OCI-LY1 (cell line): ENCODE data around the gene ING3.

Experiments used
- H2AFZ ChIP-seq: fragments of 200-600 bp; sonication (generic), shearing (Covaris generic); 2 replicates; pipeline ENCODE4 v1.6.0; 2014; ENCODE audit warnings: antibody characterized with exemption, mild to moderate bottlenecking, low read length
- H3F3A ChIP-seq: fragments of 200-600 bp; sonication (generic), shearing (Covaris generic); 2 replicates; pipeline ENCODE4 v1.6.0; 2014; ENCODE audit warnings: mild to moderate bottlenecking, antibody characterized with exemption, low read length, moderate library complexity; ENCODE audit not compliant: insufficient read depth
- H3K27ac ChIP-seq: fragments of 200-600 bp; sonication (generic); 2 replicates; pipeline ENCODE4 v1.5.1; 2014; ENCODE audit warnings: low read length, mixed run types, mild to moderate bottlenecking, low read depth; ENCODE audit not compliant: poor library complexity, severe bottlenecking
- H3K27me3 ChIP-seq: fragments of 200-600 bp; sonication (generic); 2 replicates; pipeline ENCODE4 v1.6.0; 2014; ENCODE audit warnings: antibody characterized with exemption, mild to moderate bottlenecking, low read length, moderate library complexity; ENCODE audit not compliant: insufficient read depth
- H3K36me3 ChIP-seq: fragments of 200-600 bp; sonication (generic); 2 replicates; pipeline ENCODE4 v1.6.1; 2014; ENCODE audit warnings: mild to moderate bottlenecking, antibody characterized with exemption, low read length, moderate library complexity, mixed read lengths; ENCODE audit not compliant: insufficient read depth
- H3K4me1 ChIP-seq: fragments of 200-600 bp; sonication (generic); 2 replicates; pipeline ENCODE4 v1.5.1; 2014; ENCODE audit warnings: mild to moderate bottlenecking, low read length, moderate library complexity; ENCODE audit not compliant: insufficient read depth, severe bottlenecking
- H3K4me2 ChIP-seq: fragments of 200-600 bp; sonication (generic), shearing (Covaris generic); 2 replicates; pipeline ENCODE4 v1.6.1; 2014; ENCODE audit warnings: low read length
- H3K4me3 ChIP-seq: fragments of 200-600 bp; sonication (generic); 2 replicates; pipeline ENCODE4 v1.5.1; 2014; ENCODE audit warnings: low read length, low read depth, mild to moderate bottlenecking, mixed read lengths; ENCODE audit not compliant: poor library complexity, severe bottlenecking
- H3K79me2 ChIP-seq: fragments of 200-600 bp; shearing (Covaris generic); 2 replicates; pipeline ENCODE4 v1.6.1; 2016; ENCODE audit warnings: mixed run types, low read length, mixed read lengths; ENCODE audit not compliant: insufficient read depth
- H3K9ac ChIP-seq: fragments of 200-600 bp; sonication (generic), shearing (Covaris generic); 2 replicates; pipeline ENCODE4 v1.6.1; 2014; ENCODE audit warnings: mild to moderate bottlenecking, low read length, mixed read lengths
- H3K9me2 ChIP-seq: fragments of 200-600 bp; sonication (generic), shearing (Covaris generic); 2 replicates; pipeline ENCODE4 v1.6.1; 2014; ENCODE audit warnings: low read depth, mild to moderate bottlenecking, low read length, mixed read lengths
- H3K9me3 ChIP-seq: fragments of 200-600 bp; shearing (Covaris generic); 2 replicates; pipeline ENCODE4 v1.6.1; 2014; ENCODE audit warnings: low read length, mixed read lengths
- H4K20me1 ChIP-seq: fragments of 200-600 bp; sonication (generic), shearing (Covaris generic); 2 replicates; pipeline ENCODE4 v1.6.0; 2016; ENCODE audit warnings: mild to moderate bottlenecking, low read length; ENCODE audit not compliant: insufficient read depth
- EZH2 ChIP-seq: fragments of 200-600 bp; sonication (generic), shearing (Covaris generic); IDR thresholded peaks from 2 replicates; pipeline ENCODE4 v1.8.0; 2017; ENCODE audit warnings: borderline replicate concordance, mixed run types, mild to moderate bottlenecking, antibody characterized with exemption, low read length, moderate library complexity, mixed read lengths
- TF ChIP-seq, protein P1 (sequence below): fragments of 200-600 bp; sonication (generic), shearing (Covaris generic); IDR thresholded peaks from 2 replicates; pipeline ENCODE4 v1.5.1; 2017; ENCODE audit warnings: mild to moderate bottlenecking, antibody characterized with exemption, low read length, moderate library complexity, mixed read lengths

ING3 gene

DNA sequence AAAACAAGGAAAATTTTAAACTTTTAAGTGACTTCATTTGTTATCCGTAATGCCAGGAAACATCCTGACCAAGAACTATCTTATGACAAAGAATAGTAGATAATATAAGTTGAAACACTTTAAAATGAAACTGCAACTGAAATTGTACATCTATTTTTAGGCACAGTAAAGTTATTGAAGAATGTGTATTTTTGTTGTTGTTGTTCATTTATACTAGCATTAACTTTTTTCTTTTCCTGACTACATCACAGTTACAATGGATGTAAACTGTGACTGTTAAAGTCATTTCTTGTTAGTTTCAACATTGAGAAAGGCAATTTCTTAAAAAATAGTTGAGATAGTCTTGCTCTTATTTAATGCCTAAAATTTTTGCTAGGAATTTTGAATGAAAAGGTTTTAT lies 40.6 kb downstream of the ING3 start:
- no peaks in the 10 kb centered on the region for H3F3A ChIP-seq
- no peaks in the 10 kb centered on the region for H3K27me3 ChIP-seq
- no peak overlapping the region for H3K4me2 ChIP-seq
- H3K9ac ChIP-seq, result no peak overlapping the region
- H3K9me3 ChIP-seq, result no peaks in the 10 kb centered on the region
- H3K27ac ChIP-seq, result no peak overlapping the region
- TF ChIP-seq EZH2, result no peak
- TF ChIP-seq, protein P1, sequence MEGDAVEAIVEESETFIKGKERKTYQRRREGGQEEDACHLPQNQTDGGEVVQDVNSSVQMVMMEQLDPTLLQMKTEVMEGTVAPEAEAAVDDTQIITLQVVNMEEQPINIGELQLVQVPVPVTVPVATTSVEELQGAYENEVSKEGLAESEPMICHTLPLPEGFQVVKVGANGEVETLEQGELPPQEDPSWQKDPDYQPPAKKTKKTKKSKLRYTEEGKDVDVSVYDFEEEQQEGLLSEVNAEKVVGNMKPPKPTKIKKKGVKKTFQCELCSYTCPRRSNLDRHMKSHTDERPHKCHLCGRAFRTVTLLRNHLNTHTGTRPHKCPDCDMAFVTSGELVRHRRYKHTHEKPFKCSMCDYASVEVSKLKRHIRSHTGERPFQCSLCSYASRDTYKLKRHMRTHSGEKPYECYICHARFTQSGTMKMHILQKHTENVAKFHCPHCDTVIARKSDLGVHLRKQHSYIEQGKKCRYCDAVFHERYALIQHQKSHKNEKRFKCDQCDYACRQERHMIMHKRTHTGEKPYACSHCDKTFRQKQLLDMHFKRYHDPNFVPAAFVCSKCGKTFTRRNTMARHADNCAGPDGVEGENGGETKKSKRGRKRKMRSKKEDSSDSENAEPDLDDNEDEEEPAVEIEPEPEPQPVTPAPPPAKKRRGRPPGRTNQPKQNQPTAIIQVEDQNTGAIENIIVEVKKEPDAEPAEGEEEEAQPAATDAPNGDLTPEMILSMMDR, result no peak
- H3K4me3 ChIP-seq, result no peak overlapping the region
- no peaks in the 10 kb centered on the region for H3K79me2 ChIP-seq
- H3K36me3 ChIP-seq, result no peaks in the 10 kb centered on the region
- H3K4me1 ChIP-seq, result peaks cover 30% of the 10 kb centered on the region
- H2AFZ ChIP-seq, result no peak overlapping the region
- no peaks in the 10 kb centered on the region for H3K9me2 ChIP-seq
- no peaks in the 10 kb centered on the region for H4K20me1 ChIP-seq

GRCh38 chr7:120991581-120991980 lies 41.0 kb downstream of the ING3 start:
- no peaks in the 10 kb centered on the region for H3F3A ChIP-seq
- H3K4me3 ChIP-seq, result no peak overlapping the region
- H3K27me3 ChIP-seq, result no peaks in the 10 kb centered on the region
- no peaks in the 10 kb centered on the region for H4K20me1 ChIP-seq
- no peak overlapping the region for H2AFZ ChIP-seq
- TF ChIP-seq, protein P1, result no peak
- TF ChIP-seq EZH2, result no peak
- no peaks in the 10 kb centered on the region for H3K9me2 ChIP-seq
- H3K79me2 ChIP-seq, result no peaks in the 10 kb centered on the region
- peaks cover 34% of the 10 kb centered on the region for H3K4me1 ChIP-seq
- H3K36me3 ChIP-seq, result no peaks in the 10 kb centered on the region
- H3K9me3 ChIP-seq, result no peaks in the 10 kb centered on the region
- H3K4me2 ChIP-seq, result no peak overlapping the region
- no peak overlapping the region for H3K27ac ChIP-seq
- H3K9ac ChIP-seq, result no peak overlapping the region

DNA sequence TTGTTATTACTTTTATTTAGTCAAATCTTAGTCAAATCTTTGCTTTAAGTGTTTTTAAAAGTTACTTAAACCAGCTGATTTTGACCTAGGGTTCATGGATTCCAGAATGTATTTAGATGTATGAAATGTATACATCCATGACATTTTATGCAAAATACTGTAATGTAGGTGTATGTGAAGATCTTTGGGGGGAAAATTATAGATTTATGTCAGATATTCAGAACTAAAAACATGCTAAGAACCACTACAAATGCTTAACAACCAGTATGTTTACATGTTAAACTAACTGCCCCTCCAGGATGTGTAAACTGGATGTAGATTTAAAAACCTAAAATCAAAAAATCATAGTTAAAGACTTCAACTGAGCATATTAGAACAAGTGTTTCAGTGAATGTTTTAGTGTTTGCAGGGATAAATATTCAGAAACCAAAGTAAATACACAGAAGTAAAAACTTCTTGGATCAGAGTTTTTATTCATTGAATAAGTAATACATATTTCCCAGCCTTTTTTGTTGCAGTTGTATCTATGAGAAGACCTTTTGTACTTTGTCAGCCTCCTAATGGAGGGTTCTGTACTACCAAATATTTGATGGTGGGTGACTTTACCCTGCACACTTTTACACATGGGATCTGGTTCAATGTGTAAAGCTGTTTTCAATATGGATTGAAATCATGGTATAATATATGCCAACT lies 41.8 kb downstream of the ING3 start:
- Histone ChIP-seq H4K20me1 (no peaks in the 10 kb centered on the region), H3K27me3 (no peaks in the 10 kb centered on the region), H3K9me3 (no peaks in the 10 kb centered on the region), H3K4me1 (peaks cover 39% of the 10 kb centered on the region), H3F3A (no peaks in the 10 kb centered on the region), H2AFZ (no peak overlapping the region), H3K36me3 (no peaks in the 10 kb centered on the region), H3K9me2 (no peaks in the 10 kb centered on the region), H3K4me3 (no peak overlapping the region), H3K79me2 (no peaks in the 10 kb centered on the region), H3K9ac (no peak overlapping the region), H3K27ac (no peak overlapping the region), H3K4me2 (no peak overlapping the region)
- no peak for TF ChIP-seq EZH2
- TF ChIP-seq, protein P1, result no peak
